Thyroid gland (tissue), 4 donors: Measurements from ENCODE around the gene MRPL43.

Experiments
- CTCF ChIP-seq, 6 experiments: fragments of 200-600 bp in 3 of 6; fragments of 450-650 bp in 3 of 6; sonication (generic) in 3 of 6; IDR thresholded peaks; one replicate each; pipeline ENCODE4 v1.5.1; 2016 to 2019; ENCODE audit warnings: antibody characterized with exemption in 6 of 6, mild to moderate bottlenecking in 2 of 6, inconsistent platforms in 1 of 6, moderate library complexity in 1 of 6
- POLR2A ChIP-seq, 2 donors: fragments of 450-650 bp; IDR thresholded peaks; one replicate each; pipeline ENCODE4 v1.6.1; 2017; ENCODE audit warnings: antibody characterized with exemption in 2 of 2, mild to moderate bottlenecking in 2 of 2, moderate library complexity in 1 of 2

- no peak for TF ChIP-seq CTCF (IDR thresholded peaks at IDR 0.05)
- no peak for TF ChIP-seq POLR2A (IDR thresholded peaks at IDR 0.05)
Measured at GRCh38 chr10:100943508-100943907, 43.8 kb downstream of the MRPL43 start.
